Liver (tissue), 9 donors: ENCODE data around the gene CRYBB3. TPM values are rescaled to one million over a fixed set of nuclear protein-coding genes. Genes with fewer than 3 reads are reported as not detected.

Source experiments
- DNase-seq: peaks from one replicate; pipeline ENCODE4 v3.0.0-alpha.2; 2017; ENCODE audit warnings: low spot score
- H3K27ac ChIP-seq, 2 donors: one replicate each; pipeline ENCODE4 v1.7.0; 2013; ENCODE audit warnings: inconsistent platforms in 2 of 2, low read length in 2 of 2, control low read depth in 1 of 2, low read depth in 1 of 2, mild to moderate bottlenecking in 1 of 2
- H3K27me3 ChIP-seq, 4 donors: one replicate each; pipeline versions ENCODE4 v1.6.1 to v1.7.0; 2013; ENCODE audit warnings: low read length in 3 of 4, inconsistent platforms in 1 of 4, mild to moderate bottlenecking in 1 of 4, moderate library complexity in 1 of 4; ENCODE audit not compliant: control insufficient read depth in 4 of 4, insufficient read depth in 4 of 4
- H3K36me3 ChIP-seq, 4 donors: one replicate each; pipeline versions ENCODE4 v1.6.1 to v1.7.0; 2013; ENCODE audit warnings: low read length in 3 of 4, mild to moderate bottlenecking in 3 of 4, low read depth in 1 of 4, moderate library complexity in 1 of 4; ENCODE audit not compliant: control insufficient read depth in 4 of 4, insufficient read depth in 3 of 4
- H3K4me1 ChIP-seq, 4 donors: one replicate each; pipeline versions ENCODE4 v1.6.1 to v1.7.0; 2013; ENCODE audit warnings: low read length in 3 of 4, mild to moderate bottlenecking in 3 of 4, moderate library complexity in 1 of 4; ENCODE audit not compliant: control insufficient read depth in 4 of 4, insufficient read depth in 4 of 4
- H3K4me3 ChIP-seq, 3 donors: one replicate each; pipeline versions ENCODE4 v1.6.1 to v1.7.0; 2013; ENCODE audit warnings: low read length in 3 of 3, control low read depth in 1 of 3, low read depth in 1 of 3, mild to moderate bottlenecking in 1 of 3
- H3K9ac ChIP-seq, 2 donors: one replicate each; pipeline ENCODE4 v1.7.0; 2013; ENCODE audit warnings: low read length in 2 of 2, mild to moderate bottlenecking in 2 of 2, moderate library complexity in 2 of 2, control low read depth in 1 of 2, low read depth in 1 of 2
- H3K9me3 ChIP-seq, 4 donors: one replicate each; pipeline versions ENCODE4 v1.6.1 to v1.7.0; 2013; ENCODE audit warnings: low read length in 3 of 4; ENCODE audit not compliant: control insufficient read depth in 4 of 4
- EGR1 ChIP-seq, 2 donors: IDR thresholded peaks; 2 replicates each; pipeline ENCODE4 v1.6.1; 2016 to 2018; ENCODE audit warnings: antibody characterized with exemption in 2 of 2, low read depth in 2 of 2
- FOXA1 ChIP-seq: IDR thresholded peaks from 2 replicates; pipeline ENCODE4 v1.6.1; 2016; ENCODE audit warnings: antibody characterized with exemption
- FOXA2 ChIP-seq: IDR thresholded peaks from 2 replicates; pipeline ENCODE4 v1.6.1; 2016; ENCODE audit warnings: antibody characterized with exemption
- GABPA ChIP-seq, 2 donors: IDR thresholded peaks in 1 of 2; conservative IDR thresholded peaks in 1 of 2; 2 replicates each; pipeline ENCODE4 v1.6.1; 2016; ENCODE audit warnings: antibody characterized with exemption in 2 of 2, mild to moderate bottlenecking in 1 of 2, moderate library complexity in 1 of 2
- HNF4A ChIP-seq, 2 donors: conservative IDR thresholded peaks; 2 replicates each; pipeline ENCODE4 v1.6.1; 2016; ENCODE audit warnings: antibody characterized with exemption in 2 of 2, mild to moderate bottlenecking in 2 of 2
- HNF4G ChIP-seq: IDR thresholded peaks from 2 replicates; pipeline ENCODE4 v1.6.1; 2016; ENCODE audit warnings: antibody characterized with exemption
- JUND ChIP-seq, 2 donors: IDR thresholded peaks; 2 replicates each; pipeline ENCODE4 v1.6.1; 2016; ENCODE audit warnings: antibody characterized with exemption in 2 of 2
- NR2F2 ChIP-seq: IDR thresholded peaks from 2 replicates; pipeline ENCODE4 v1.6.1; 2016; ENCODE audit warnings: antibody characterized with exemption
- RAD21 ChIP-seq, 2 donors: IDR thresholded peaks; 2 replicates each; pipeline ENCODE4 v1.6.1; 2016; ENCODE audit warnings: antibody characterized with exemption in 2 of 2, mild to moderate bottlenecking in 2 of 2
- REST ChIP-seq: IDR thresholded peaks from 2 replicates; pipeline ENCODE4 v1.6.1; 2016; ENCODE audit warnings: antibody characterized with exemption, mild to moderate bottlenecking
- RXRA ChIP-seq, 2 donors: IDR thresholded peaks; 2 replicates each; pipeline ENCODE4 v1.6.1; 2017 to 2018; ENCODE audit warnings: antibody characterized with exemption in 2 of 2, mild to moderate bottlenecking in 1 of 2
- SP1 ChIP-seq: IDR thresholded peaks from 2 replicates; pipeline ENCODE4 v1.6.1; 2018; ENCODE audit warnings: antibody characterized with exemption, mild to moderate bottlenecking
- TAF1 ChIP-seq: conservative IDR thresholded peaks from 2 replicates; pipeline ENCODE4 v1.6.1; 2016; ENCODE audit warnings: antibody characterized with exemption, mild to moderate bottlenecking
- ZBTB33 ChIP-seq: IDR thresholded peaks from 2 replicates; pipeline ENCODE4 v1.6.1; 2016; ENCODE audit warnings: antibody characterized with exemption
- WGBS: extraction: QIAGEN DNeasy Blood & Tissue Kit; methylation state at CpG from one replicate; pipeline ENCODE4 v1.1.7; 2013; 5-methylcytosine and 5-hydroxymethylcytosine counted together
- polyA plus RNA-seq, 2 donors: library from polyadenylated mRNA; stranded (reverse) in 1 of 2; unstranded in 1 of 2; fragments of 200-250 nt in 1 of 2; fragments of >200 nt in 1 of 2; fragmentation: Nextera tagmentation in 1 of 2; extraction: Ambion mirVana in 1 of 2; gene quantifications; one replicate each; pipeline versions ENCODE4 v1.2.1 to v1.2.3, GENCODE V29; 2013 to 2015
- total RNA-seq, 2 donors: library from RNA; depleted of rRNA; stranded (reverse); fragments of >200 nt; gene quantifications; one replicate each; pipeline ENCODE4 v1.2.3, GENCODE V29; 2014
- TF ChIP-seq, protein P1 (sequence below): IDR thresholded peaks from 2 replicates; pipeline ENCODE4 v1.6.1; 2016; ENCODE audit warnings: antibody characterized with exemption
- donor health status: healthy.
- donor health status: healthy.
- donor health status: healthy.
- donor health status: healthy.
- donor health status: healthy.

Gene CRYBB3
- total and polyA plus RNA-seq, 4 donors = 0.25 to 0.38 TPM; not detected in 2

DNA sequence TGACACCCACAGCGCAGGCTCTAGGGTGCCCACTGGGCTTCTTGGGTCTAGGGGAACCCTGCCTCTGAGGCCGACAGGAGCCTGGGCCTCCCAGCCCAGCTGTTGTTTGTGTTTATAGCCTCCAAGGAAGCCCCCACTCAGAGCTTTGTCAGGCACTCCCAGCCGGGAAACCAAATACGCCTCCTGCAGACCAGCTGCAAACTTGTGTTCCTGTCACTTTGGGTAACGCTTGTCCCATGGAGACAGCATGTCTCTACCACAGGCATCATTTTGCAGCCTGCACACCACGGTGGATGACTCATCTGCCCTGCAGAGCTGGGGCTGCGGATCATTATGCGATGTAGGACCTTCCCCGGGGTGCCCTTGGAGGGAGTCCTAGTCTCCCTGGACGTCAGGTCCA is 40.6 kb upstream of the CRYBB3 start:
- H3K4me3 ChIP-seq = no peak overlapping the region
- no peaks in the 10 kb centered on the region for H3K9me3 ChIP-seq
- WGBS = 88% methylated on average over 10 of the region's 10 CpGs
- H3K9ac ChIP-seq = no peak overlapping the region
- peaks cover 0 to 3% (median under 1%) of the 10 kb centered on the region in 4 donors for H3K36me3 ChIP-seq
- peaks cover 7 to 28% (median 12%) of the 10 kb centered on the region in 4 donors for H3K4me1 ChIP-seq
- DNase-seq = no peak
- no peaks in the 10 kb centered on the region for H3K27me3 ChIP-seq
- TF ChIP-seq HNF4A (conservative IDR thresholded peaks at IDR 0.05) (no peak), GABPA (IDR thresholded peaks at IDR 0.05 in 1 of 2, conservative IDR thresholded peaks at IDR 0.05 in 1 of 2) (no peak), RAD21 (IDR thresholded peaks at IDR 0.05) (no peak), SP1 (no peak), RXRA (IDR thresholded peaks at IDR 0.05) (no peak), NR2F2 (no peak), TAF1 (no peak), ZBTB33 (no peak), REST (no peak)
- no peak overlapping the region for H3K27ac ChIP-seq

GRCh38 chr22:25160120-25160996 is 39.3 kb upstream of the CRYBB3 start:
- H3K4me3 ChIP-seq = no peak overlapping the region
- H3K36me3 ChIP-seq = peaks cover 0 to 3% (median under 1%) of the 10 kb centered on the region in 4 donors
- H3K9ac ChIP-seq = no peak overlapping the region
- no peak for TF ChIP-seq GABPA (IDR thresholded peaks at IDR 0.05 in 1 of 2, conservative IDR thresholded peaks at IDR 0.05 in 1 of 2)
- TF ChIP-seq RXRA (IDR thresholded peaks at IDR 0.05) = no peak
- TF ChIP-seq, protein P1, sequence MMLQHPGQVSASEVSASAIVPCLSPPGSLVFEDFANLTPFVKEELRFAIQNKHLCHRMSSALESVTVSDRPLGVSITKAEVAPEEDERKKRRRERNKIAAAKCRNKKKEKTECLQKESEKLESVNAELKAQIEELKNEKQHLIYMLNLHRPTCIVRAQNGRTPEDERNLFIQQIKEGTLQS = no peak
- TF ChIP-seq EGR1 (IDR thresholded peaks at IDR 0.05; ENCODE audit: low read depth in 2 of 2) = no peak
- TF ChIP-seq ZBTB33 = no peak
- no peak for TF ChIP-seq HNF4G
- TF ChIP-seq SP1 = no peak
- TF ChIP-seq JUND (IDR thresholded peaks at IDR 0.05) = no peak
- TF ChIP-seq RAD21 (IDR thresholded peaks at IDR 0.05) = no peak
- TF ChIP-seq NR2F2 = no peak
- no peak for TF ChIP-seq FOXA1
- TF ChIP-seq FOXA2 = no peak
- 90% methylated on average over 11 of the region's 11 CpGs for WGBS
- H3K27ac ChIP-seq = no peak overlapping the region
- peaks cover 5 to 25% (median 6%) of the 10 kb centered on the region in 4 donors for H3K4me1 ChIP-seq
- no peaks in the 10 kb centered on the region for H3K9me3 ChIP-seq
- no peak for DNase-seq
- H3K27me3 ChIP-seq = no peaks in the 10 kb centered on the region
